OCI-M2 (cell line): ENCODE measurements around the gene TTC12.
"Not testable (repeated sequence)": the region's sequence is repeated elsewhere in the genome, so short reads cannot be mapped to it uniquely, and the experiment has no call there.

ENCODE experiments used
- DNase-seq: peaks from one replicate; lab custom pipeline; 2025; ENCODE audit not compliant: unreplicated experiment; lab: John Stamatoyannopoulos, UW

The TTC12 gene

DNA sequence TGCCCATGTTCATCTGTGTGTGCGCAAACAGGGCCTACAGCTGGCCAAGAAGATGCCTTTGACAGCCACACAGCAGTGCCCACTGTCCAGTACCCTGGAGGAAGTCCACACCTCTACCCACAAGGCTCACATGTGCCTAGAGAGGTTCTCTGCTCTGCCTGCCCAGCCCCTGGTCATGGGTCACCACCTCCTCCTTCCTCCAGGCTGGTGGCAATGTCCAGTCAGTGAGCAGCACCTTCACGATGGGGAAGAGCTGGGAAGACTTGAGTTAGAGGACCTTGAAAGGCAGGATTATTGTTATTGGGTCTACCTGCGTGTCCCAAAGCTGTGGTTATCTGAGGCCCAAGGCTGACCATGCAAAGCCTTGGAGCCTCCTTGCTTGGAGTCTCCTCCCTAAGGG, 28.4 kb upstream of the TTC12 start:
- DNase-seq, result no peak

DNA sequence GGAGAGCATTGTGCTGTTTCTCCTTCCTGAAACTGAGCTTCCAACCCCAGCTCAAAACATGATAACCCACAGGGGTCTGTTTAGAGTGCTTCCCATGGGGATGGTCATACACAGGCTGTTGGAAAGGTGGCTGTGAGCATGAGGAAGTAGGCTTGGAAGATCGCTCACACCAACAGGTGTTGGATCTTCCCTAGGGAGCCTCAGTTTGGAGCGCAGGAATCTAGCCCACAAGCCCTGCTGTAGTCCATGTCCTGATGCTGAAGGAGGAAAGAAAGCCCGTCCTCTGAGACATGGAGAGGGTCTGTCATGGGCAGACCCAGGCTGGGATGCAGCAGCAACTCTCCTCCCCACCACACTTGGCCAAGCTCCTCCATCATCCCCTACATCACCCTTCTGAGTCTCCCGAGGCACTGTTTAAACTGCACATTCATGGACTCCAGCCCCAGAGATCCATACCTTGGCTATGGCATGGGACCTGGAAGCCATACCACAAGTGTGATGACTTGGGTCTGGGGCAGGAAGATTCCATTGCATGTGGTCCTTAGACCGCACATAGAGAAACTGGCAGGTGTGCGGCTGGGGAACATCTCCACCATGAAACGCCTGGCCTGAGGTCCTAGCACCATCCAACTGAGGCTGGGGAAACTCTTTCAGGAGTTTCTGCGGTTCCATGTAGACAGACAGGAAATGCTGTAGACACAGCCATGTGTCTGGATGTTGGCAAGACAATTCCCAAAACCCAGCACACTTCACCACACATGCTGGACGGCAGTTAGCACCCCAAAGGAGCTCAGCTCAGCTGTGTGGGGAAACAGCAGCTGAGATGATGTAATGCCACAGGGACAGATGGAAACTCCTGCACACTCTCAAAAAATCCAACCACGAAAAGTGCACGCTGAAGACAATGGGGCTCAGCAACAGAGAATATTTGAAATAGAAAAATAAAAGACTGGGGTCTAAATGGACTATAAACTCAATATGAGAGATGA, 27.6 kb upstream of the TTC12 start:
- DNase-seq, result no peak

- DNase-seq, result no peak
These were observed 26.6 kb upstream of the TTC12 start for GRCh38 chr11:113287801-113288200.

DNA sequence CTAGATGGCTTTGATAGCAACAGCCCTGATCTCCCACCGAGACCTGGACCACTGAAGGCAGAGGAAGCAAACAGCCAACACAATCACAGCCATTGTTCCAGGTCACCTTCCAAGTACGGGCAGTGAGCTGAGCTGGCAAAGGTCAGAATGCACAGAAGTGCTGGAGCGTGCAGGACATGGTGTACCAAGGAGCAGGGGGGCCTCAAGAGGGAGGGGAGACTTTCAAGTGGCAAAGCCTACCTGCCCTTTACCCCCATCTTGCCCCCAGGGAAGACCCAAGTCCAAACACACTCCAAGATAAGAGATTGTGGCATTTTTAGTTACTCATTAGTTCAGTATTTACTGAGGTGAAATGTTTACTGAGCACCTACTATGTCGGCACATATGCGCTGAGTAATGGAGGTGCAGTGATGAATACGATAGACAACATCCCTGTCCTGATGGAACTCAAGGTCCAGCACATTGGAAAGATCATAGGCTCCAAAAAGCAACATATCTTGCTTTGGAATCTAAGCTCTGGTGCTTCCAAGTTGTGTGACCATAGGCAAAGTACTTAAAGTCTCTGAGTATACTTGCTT, 26.0 kb upstream of the TTC12 start:
- no peak for DNase-seq

DNA sequence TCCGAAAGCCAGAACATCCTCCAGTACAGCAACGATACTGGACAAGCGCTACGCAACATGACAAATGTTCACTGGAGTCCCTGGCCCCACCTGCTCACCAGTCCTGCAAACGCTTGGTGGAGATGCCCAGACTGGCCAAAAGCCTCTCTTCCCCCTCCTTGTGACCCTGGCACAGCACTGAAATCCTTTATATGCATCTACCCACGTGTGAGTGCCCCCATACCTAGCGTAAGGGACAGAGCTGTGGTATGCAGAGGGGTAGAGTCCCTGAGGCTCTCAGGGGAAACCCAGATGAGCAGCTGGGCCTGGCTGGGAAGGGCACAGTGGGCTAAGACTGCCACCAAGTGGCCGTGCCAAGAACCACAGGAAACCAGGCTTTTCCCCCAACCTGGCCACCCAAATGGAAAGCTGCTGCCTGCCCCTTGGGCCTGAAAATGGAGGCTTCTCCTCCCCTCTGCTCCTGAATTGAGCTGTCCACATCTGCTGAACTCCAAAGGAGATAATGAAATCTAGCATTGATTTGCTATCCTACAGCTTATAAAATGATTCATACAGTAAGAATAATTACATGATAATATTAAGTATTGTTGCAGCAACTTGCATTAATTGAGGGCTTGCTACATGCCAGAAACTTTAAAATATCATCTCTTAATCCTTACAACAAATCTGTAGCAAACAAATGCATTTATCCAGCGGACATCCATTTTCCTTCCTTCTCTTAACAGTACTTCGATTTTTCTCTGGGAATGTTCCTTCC, 24.8 kb upstream of the TTC12 start:
- DNase-seq, result peak; percentile 0

GRCh38 chr11:113293936-113294335, 20.4 kb upstream of the TTC12 start:
- no peak for DNase-seq

DNA sequence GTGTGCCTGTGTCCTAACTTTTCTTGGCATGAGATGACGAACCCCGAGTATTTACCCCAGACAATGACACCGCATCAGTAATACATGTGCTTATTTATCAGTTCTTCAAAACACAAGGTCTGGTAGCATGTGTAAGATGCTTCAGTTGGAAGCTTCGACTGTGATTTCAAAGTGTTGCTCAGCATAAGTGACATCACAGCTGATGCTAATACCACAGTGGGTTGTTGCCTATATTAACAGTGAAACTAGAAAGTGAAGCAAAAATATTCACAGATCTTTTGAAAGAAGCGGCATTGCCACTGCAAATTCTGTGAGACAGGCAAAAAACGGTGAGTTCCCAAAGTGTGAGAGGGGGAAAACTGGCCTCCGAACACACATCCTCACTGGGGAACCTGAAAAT, 18.4 kb upstream of the TTC12 start:
- DNase-seq, result no peak

DNA sequence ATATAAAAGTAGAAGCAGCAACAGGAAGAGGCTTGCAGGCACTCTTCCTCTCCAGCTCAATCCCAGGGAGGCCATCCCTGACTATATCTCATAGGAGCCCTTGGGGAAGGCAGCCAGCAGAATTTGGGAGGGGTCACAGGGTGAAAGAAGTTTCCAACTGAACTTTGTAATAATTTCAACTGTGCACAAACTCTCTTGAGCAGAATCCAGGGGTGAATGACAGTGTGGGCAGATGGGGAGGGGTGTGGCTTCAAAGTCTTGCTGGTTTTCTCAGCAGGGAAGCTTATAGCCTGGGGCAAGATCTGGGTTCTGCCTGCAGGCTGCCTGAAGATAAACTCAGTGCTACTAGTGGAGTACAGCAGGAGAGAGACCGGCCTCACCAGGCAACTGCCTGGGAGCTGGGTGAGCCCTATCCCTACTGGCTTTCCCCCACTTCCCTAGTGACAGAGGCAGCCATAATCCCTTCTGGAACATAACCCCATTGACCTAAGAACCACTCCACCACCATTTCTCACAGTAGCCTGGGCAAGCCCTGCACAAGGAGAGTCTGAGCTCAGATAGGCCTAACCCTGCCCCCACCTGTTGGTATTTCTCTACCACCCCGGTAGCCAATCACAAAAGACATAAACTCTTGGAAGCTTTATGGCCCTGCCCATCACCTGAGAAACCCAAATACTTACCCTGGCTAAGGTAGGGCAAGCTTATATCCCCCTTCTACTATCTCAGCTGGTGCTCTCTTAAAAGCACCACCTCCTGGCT, 17.8 kb upstream of the TTC12 start:
- no peak for DNase-seq

- not testable (repeated sequence) for DNase-seq
These were observed 15.9 kb upstream of the TTC12 start for GRCh38 chr11:113298496-113298895.

- no peak for DNase-seq
These were observed 9.5 kb upstream of the TTC12 start for GRCh38 chr11:113304916-113305315.

DNA sequence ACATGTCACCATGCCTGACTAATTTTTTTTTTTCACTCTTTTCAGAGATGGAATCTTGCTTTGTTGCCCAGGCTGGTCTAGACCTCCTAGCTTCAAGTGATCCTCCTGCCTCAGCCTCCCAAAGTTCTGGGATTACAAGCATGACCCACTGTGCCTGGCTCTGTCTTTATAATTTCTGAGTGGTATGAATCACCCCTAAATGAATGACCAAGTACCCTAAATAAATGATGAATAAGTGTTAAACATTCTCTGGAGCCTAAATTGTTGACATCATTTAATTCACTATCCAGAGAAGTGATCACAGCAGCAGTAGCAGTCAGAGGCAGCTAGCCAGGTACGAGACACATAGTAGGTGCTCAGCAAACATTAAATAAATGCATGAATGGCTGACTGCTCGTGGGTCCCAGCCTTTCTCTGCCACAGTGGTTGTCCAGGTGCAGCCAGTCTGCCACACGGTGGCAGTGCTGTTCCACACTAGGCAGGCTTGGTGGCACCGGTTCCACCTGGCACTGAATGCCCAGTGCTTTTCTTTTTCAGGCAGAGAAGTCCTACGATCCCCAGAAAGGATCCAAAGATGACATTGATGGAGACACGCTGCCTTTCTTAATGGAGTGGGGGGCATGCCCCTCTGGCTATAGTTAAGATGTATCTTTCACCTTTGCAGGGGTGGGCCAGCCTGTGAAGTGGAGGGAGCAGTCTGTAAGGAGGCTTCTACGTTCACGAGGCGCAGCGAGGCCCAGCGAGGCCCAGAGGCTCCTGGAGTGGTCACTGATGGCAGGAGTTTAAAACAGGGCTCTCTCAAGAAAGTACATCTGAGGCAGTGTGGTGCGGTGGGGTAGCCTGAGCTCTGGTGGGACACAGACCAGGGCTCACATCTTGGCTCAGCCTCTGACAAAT, 8.7 kb upstream of the TTC12 start:
- peak; percentile 6 for DNase-seq

GRCh38 chr11:113308601-113309000, 5.8 kb upstream of the TTC12 start:
- DNase-seq, result no peak

DNA sequence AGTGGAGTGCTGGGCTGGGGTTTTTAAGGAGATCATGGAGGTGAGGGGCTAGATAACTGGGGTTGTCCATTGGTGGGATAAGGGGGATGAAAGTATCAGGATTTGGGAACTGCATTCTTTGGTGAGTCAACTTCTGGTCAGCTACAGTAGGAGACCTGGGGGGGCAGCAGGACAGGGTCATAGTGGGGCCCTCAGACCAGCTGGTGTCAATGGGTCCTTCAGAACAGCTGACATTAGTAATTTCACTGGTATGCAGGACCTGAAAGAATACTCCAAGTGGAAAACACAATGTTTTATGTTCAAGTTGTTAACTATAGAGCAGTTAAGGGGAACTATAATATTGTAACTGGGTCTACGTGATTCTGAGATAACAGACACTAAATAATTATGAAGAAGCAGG, 2.8 kb upstream of the TTC12 start:
- no peak for DNase-seq

DNA sequence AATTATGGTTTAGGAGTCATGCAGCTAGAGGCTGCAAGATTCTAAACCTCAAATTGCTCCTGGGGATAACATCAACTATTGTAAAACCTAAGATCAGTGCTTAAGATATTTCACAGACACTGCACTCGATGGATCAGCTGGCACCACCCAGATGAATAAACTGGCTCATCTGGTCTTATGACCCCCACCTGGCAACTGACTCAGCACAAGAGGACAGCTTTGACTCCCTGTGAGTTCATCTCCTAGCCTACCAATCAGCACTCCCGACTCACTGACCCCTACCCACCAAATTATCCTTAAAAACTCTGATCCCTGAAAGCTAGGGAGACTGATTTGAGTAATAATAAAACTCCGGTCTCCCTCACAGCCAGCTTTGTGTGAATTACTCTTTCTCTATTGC, 782 bp upstream of the TTC12 start:
- DNase-seq, result no peak

DNA sequence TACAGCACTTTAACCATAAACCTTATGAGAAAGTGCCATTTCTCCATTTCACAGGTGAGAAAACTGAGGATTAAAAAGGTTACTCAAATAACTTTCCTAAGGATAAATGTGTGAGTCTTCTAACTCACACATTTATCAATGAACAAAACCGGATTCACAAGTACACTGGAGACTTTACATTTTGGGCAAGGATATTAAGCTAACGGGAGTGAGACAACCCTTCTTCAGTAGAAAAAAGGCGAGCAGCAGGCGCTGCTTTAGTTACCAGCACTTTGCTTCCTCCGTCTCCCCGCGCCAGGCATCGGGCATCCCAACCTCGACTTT, 356 bp upstream of the TTC12 start:
- DNase-seq, result no peak

GRCh38 chr11:113315811-113316210, 1.4 kb downstream of the TTC12 start:
- DNase-seq, result no peak

- DNase-seq, result no peak
These were observed 1.9 kb downstream of the TTC12 start for GRCh38 chr11:113316256-113316655.

- no peak for DNase-seq
These were observed 3.0 kb downstream of the TTC12 start for GRCh38 chr11:113317339-113317738.

DNA sequence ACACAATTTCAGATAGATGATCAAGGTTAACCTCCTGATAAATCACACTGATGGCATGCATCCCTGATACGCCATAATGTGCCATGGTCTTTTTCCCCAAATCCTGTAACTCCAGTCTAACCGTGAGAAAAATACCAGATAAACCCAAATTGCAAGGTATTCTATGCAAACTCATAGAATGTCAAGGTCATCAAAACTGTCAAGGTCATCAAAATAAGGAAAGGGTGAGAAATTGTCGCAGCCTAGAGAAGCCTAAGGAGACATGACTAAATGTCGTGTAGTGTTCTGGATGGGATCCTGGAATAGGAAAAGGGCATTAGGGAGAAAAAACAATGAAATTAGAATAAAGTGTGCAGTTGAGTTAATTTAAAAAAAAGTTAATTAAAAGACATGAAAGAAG, 4.7 kb downstream of the TTC12 start:
- DNase-seq, result no peak

- no peak for DNase-seq
These were observed 7.8 kb downstream of the TTC12 start for GRCh38 chr11:113322158-113322557.
